CD4-positive, alpha-beta T cell (primary cell): ENCODE measurements around the gene FAM171A1. TPM values are rescaled to one million over a fixed set of nuclear protein-coding genes. Genes with fewer than 3 reads are reported as not detected.

Experiments
- ATAC-seq: fragments of 200-7000 bp; cut with Tn5 transposase; one replicate; pipeline ENCODE4 v1.10.0; 2022; ENCODE audit warnings: mild to moderate bottlenecking; ENCODE audit not compliant: poor library complexity
- CTCF ChIA-PET: fragments of 350-600 bp; sonication (Branson Sonifier 250); formaldehyde crosslinking; loops from one replicate; lab custom pipeline; 2021; ENCODE audit warnings: antibody characterized with exemption, inconsistent platforms; lab: Charles Lee
- POLR2A ChIA-PET: fragments of 350-600 bp; sonication (Branson Sonifier 250); formaldehyde crosslinking; loops from one replicate; lab custom pipeline; 2021; ENCODE audit warnings: antibody characterized with exemption, inconsistent platforms; lab: Charles Lee
- DNase-seq, 14 experiments: peaks; one replicate each; pipeline ENCODE4 v3.0.0-alpha.2; 2013 to 2020; ENCODE audit warnings: mixed read lengths in 2 of 14
- H3K27ac ChIP-seq, 2 donors: one replicate each; pipeline versions ENCODE4 v1.5.1 to v1.7.0; 2013; ENCODE audit warnings: low read length in 2 of 2, low read depth in 1 of 2, mild to moderate bottlenecking in 1 of 2
- H3K27me3 ChIP-seq, 2 experiments: 1 replicate in 1 of 2; 2 replicates in 1 of 2; pipeline versions ENCODE4 v1.6.1 to v1.7.0; 2013; ENCODE audit warnings: low read length in 2 of 2, control low read depth in 1 of 2, mild to moderate bottlenecking in 1 of 2, moderate library complexity in 1 of 2; ENCODE audit not compliant: insufficient read depth in 2 of 2, control insufficient read depth in 1 of 2
- H3K36me3 ChIP-seq: one replicate; pipeline ENCODE4 v1.6.1; 2013; ENCODE audit warnings: low read length, control low read depth; ENCODE audit not compliant: insufficient read depth
- H3K4me1 ChIP-seq: one replicate; pipeline ENCODE4 v1.6.1; 2013; ENCODE audit warnings: low read length, control low read depth; ENCODE audit not compliant: insufficient read depth
- H3K4me3 ChIP-seq: one replicate; pipeline ENCODE4 v1.5.1; 2013; ENCODE audit warnings: mild to moderate bottlenecking, low read length, moderate library complexity
- H3K9me3 ChIP-seq, 2 experiments: 1 replicate in 1 of 2; 2 replicates in 1 of 2; pipeline versions ENCODE4 v1.6.1 to v1.7.0; 2013; ENCODE audit warnings: low read length in 2 of 2, mild to moderate bottlenecking in 2 of 2, control low read depth in 1 of 2, moderate library complexity in 1 of 2; ENCODE audit not compliant: control insufficient read depth in 1 of 2, insufficient read depth in 1 of 2
- H3K27ac Mint-ChIP-seq: one replicate; pipeline ENCODE4 v1.8.0; 2020; ENCODE audit warnings: mixed read lengths
- H3K27me3 Mint-ChIP-seq: one replicate; pipeline ENCODE4 v1.8.0; 2021; ENCODE audit warnings: mixed read lengths
- H3K36me3 Mint-ChIP-seq: one replicate; pipeline ENCODE4 v1.8.0; 2021; ENCODE audit warnings: low read depth, mixed read lengths
- H3K4me1 Mint-ChIP-seq: one replicate; pipeline ENCODE4 v1.8.0; 2021; ENCODE audit warnings: low read depth, mixed read lengths
- H3K4me3 Mint-ChIP-seq: one replicate; pipeline ENCODE4 v1.8.0; 2020; ENCODE audit warnings: mild to moderate bottlenecking, mixed read lengths
- H3K9me3 Mint-ChIP-seq: one replicate; pipeline ENCODE4 v1.8.0; 2020; ENCODE audit warnings: mixed read lengths
- CTCF ChIP-seq: fragments of 200-600 bp; IDR thresholded peaks from one replicate; pipeline ENCODE4 v1.8.0; 2022; ENCODE audit warnings: antibody characterized with exemption, mild to moderate bottlenecking
- intact Hi-C, 2 experiments: fragments of 100-400 bp; cut with DNase I in 1 of 2; cut with micrococcal nuclease in 1 of 2; formaldehyde crosslinking; loops; one replicate each; pipeline versions ENCODE4 v1.15.1 to v1.9.0; 2023 to 2025; cut with DNase I, micrococcal nuclease
- total RNA-seq, 174 experiments: library from RNA in 2 of 174; stranded (reverse) in 2 of 174; gene quantifications; one replicate each; pipeline ENCODE4 v1.2.3 and lab custom pipeline; 2021 to 2026

The FAM171A1 gene
- total RNA-seq, 2 experiments from 2014 or later = 1.8 to 2.6 TPM

- no peaks in the 10 kb centered on the region for H3K9me3 Mint-ChIP-seq
These were observed 181.8 kb downstream of the FAM171A1 start for GRCh38 chr10:15189133-15189885.

DNA sequence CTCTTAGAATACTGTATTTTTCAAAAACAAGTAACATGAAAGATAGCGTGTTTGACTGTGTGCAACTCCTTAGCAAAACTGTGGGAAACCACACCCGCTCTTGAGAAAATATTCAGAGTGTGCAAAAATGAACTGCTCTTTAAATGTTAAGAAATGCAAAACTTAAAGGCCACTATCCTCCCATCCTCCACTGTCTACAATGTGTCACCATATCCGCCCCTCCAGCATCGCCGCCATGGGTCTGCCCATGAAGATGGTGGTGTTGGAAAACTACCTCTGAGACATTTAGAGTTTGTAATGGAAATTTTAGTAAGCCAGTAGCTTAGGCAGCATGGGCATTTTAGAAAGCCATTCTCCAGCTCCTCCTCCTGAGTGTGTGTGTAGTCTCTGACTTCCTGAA lies 182.5 kb downstream of the FAM171A1 start:
- Mint-ChIP-seq H3K27me3 (no peaks in the 10 kb centered on the region), H3K27ac (peak overlapping the region; percentile 60), H3K4me1 (peaks cover 49% of the 10 kb centered on the region), H3K36me3 (no peaks in the 10 kb centered on the region), H3K4me3 (no peak overlapping the region), H3K9me3 (no peaks in the 10 kb centered on the region)
- Histone ChIP-seq H3K4me1 (peaks cover 56% of the 10 kb centered on the region), H3K27me3 (no peaks in the 10 kb centered on the region), H3K9me3 (peaks cover 0 to 7% of the 10 kb centered on the region in 2 experiments), H3K36me3 (no peaks in the 10 kb centered on the region), H3K4me3 (no peak overlapping the region), H3K27ac (no peak overlapping the region)
- ChIA-PET POLR2A (interaction anchor here (0.8 to 2.3 kb wide), 4 partner anchors 12 to 21 kb away, joined by 3 to 17 read pairs (median 3); partner anchors contain the start of gene NMT2), CTCF (interaction anchor here (1.0 kb wide), 1 partner anchor 26 kb away, joined by 3 read pairs; no protein-coding TSS in a partner anchor)
- ATAC-seq (peak; percentile 62), DNase-seq (peak in 6 of 14 experiments; percentile 6 to 65 (median 15))
- intact Hi-C loops = loop anchor here in 1 of 2 experiments (2.0 kb wide), 1 partner anchor 20 kb away; the partner anchor contains the start of gene NMT2
- no peak for TF ChIP-seq CTCF

More at GRCh38 chr10:15189133-15189885, 181.8 kb downstream of the FAM171A1 start:
- H3K27me3 ChIP-seq = no peaks in the 10 kb centered on the region
- no peaks in the 10 kb centered on the region for H3K36me3 ChIP-seq
- CTCF ChIA-PET = interaction anchor here (1.0 kb wide), 1 partner anchor 27 kb away, joined by 3 read pairs; no protein-coding TSS in a partner anchor
- H3K4me3 Mint-ChIP-seq = peak overlapping the region; percentile 49
- no peak for DNase-seq
- peak overlapping the region; percentile 60 for H3K27ac Mint-ChIP-seq
- H3K4me1 Mint-ChIP-seq = peaks cover 45% of the 10 kb centered on the region
- POLR2A ChIA-PET = interaction anchor here (0.7 to 2.3 kb wide), 3 partner anchors 9 to 20 kb away, joined by 3 to 17 read pairs (median 3); partner anchors contain the start of gene NMT2
- H3K27me3 Mint-ChIP-seq = no peaks in the 10 kb centered on the region
- no peak for TF ChIP-seq CTCF
- ATAC-seq = no peak
- peaks cover 56% of the 10 kb centered on the region for H3K4me1 ChIP-seq
- no peak overlapping the region for H3K4me3 ChIP-seq
- H3K27ac ChIP-seq = no peak overlapping the region
- intact Hi-C loops = loop anchor here in 1 of 2 experiments (2.0 kb wide), 1 partner anchor 21 kb away; the partner anchor contains the start of gene NMT2
- H3K36me3 Mint-ChIP-seq = no peaks in the 10 kb centered on the region
- H3K9me3 ChIP-seq = peaks cover 0 to 6% of the 10 kb centered on the region in 2 experiments

DNA sequence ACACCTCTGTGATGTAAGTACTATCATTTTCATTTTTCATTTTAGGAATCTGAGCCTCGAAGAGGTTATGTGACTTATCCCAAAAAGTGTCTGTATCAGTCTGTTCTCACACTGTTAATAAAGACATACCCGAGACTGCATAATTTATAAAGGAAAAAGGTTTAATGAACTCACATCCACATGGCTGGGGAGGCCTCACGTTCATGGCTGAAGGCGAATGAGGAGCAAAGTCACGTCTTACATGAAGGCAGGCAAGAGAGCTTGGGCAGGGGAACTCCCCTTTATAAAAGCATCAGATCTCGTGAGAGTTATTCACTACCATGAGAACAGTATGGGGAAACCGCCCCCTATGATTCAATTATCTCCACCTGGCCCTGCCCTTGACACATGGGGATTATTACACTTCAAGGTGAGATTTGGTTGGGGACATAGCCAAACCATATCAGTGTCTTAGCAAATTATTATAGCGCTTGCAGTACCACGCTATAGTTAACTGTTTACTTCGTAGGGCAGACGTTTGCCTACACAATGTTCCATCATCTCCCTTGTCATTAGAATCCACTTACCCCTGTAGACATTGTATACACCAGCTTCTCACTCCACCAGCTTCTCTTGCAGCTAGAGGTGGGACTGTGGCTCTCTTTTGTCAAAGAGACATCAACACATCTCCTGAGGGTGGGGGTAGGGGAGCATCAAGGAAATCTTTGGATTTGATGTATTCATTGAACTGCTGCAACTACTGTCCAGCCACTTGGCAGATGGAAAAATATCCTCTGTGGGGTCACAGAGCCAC lies 187.2 kb downstream of the FAM171A1 start:
- no peak overlapping the region for H3K27ac Mint-ChIP-seq
- Histone ChIP-seq H3K9me3 (peaks cover 0 to 7% of the 10 kb centered on the region in 2 experiments), H3K27ac (no peak overlapping the region), H3K4me3 (no peak overlapping the region), H3K27me3 (no peaks in the 10 kb centered on the region), H3K4me1 (peaks cover 41% of the 10 kb centered on the region), H3K36me3 (no peaks in the 10 kb centered on the region)
- TF ChIP-seq CTCF = no peak
- CTCF ChIA-PET = no interaction called here
- H3K4me1 Mint-ChIP-seq = peaks cover 41% of the 10 kb centered on the region
- intact Hi-C loops = no loop called here
- no peak for DNase-seq
- H3K27me3 Mint-ChIP-seq = no peaks in the 10 kb centered on the region
- no peaks in the 10 kb centered on the region for H3K9me3 Mint-ChIP-seq
- ATAC-seq = no peak
- H3K36me3 Mint-ChIP-seq = no peaks in the 10 kb centered on the region
- no peak overlapping the region for H3K4me3 Mint-ChIP-seq
- POLR2A ChIA-PET = interaction anchor here (1.0 to 2.6 kb wide), 3 partner anchors 10 to 15 kb away, joined by 3 to 24 read pairs (median 5); partner anchors contain the start of gene NMT2
